Endothelial cell of umbilical vein (primary cell): ENCODE measurements around the gene NCL. TPM values are rescaled to one million over a fixed set of nuclear protein-coding genes. Genes with fewer than 3 reads are reported as not detected.

Source experiments
- BruUV-seq: library from RNA; stranded (reverse); fragments of 400-500 nt; replicated peaks from 2 replicates; lab custom pipeline; 2021; lab: Mats Ljungman, UMichigan
- CTCF ChIA-PET: fragments of 300-600, 350-600 bp; sonication (Branson Sonifier 250); formaldehyde crosslinking; loops from one replicate; lab custom pipeline; 2021; ENCODE audit warnings: antibody characterized with exemption, inconsistent platforms; lab: Charles Lee
- POLR2A ChIA-PET: fragments of 300-600, 350-600 bp; sonication (Branson Sonifier 250); formaldehyde crosslinking; loops from one replicate; lab custom pipeline; 2021; ENCODE audit warnings: antibody characterized with exemption, inconsistent platforms; lab: Charles Lee
- DNase-seq: peaks from one replicate; pipeline ENCODE4 v3.0.0-alpha.2; 2011; ENCODE audit warnings: low read depth, low spot score
- FAIRE-seq: peaks from 2 replicates; lab custom pipeline; 2011; peaks lifted over from hg19 to GRCh38; lab: Jason Lieb, UNC
- H2AFZ ChIP-seq: 2 replicates; pipeline ENCODE4 v1.6.0; 2012; ENCODE audit warnings: low read depth, low read length, control low read depth, inconsistent platforms
- H3K27ac ChIP-seq: 2 replicates; pipeline ENCODE4 v1.5.1; 2011; ENCODE audit warnings: low read depth, mild to moderate bottlenecking, control low read depth, low read length, moderate library complexity; ENCODE audit not compliant: insufficient read depth
- H3K27me3 ChIP-seq, 2 experiments: 2 replicates each; pipeline versions ENCODE4 v1.6.0 to v1.6.1; 2011; ENCODE audit warnings: low read length in 2 of 2, mixed read lengths in 1 of 2; ENCODE audit not compliant: control insufficient read depth in 2 of 2, insufficient read depth in 2 of 2
- H3K36me3 ChIP-seq, 2 experiments: 2 replicates in 1 of 2; 3 replicates in 1 of 2; pipeline ENCODE4 v1.5.1; 2011; ENCODE audit warnings: low read length in 2 of 2, mild to moderate bottlenecking in 1 of 2, moderate library complexity in 1 of 2; ENCODE audit not compliant: control insufficient read depth in 2 of 2, insufficient read depth in 2 of 2; ENCODE audit errors: extremely low read depth in 1 of 2
- H3K4me1 ChIP-seq: 3 replicates; pipeline ENCODE4 v1.5.1; 2011; ENCODE audit warnings: mild to moderate bottlenecking, low read length; ENCODE audit not compliant: control insufficient read depth, insufficient read depth; ENCODE audit errors: extremely low read depth
- H3K4me2 ChIP-seq: 2 replicates; pipeline ENCODE4 v1.6.1; 2011; ENCODE audit warnings: low read length, control low read depth, mixed read lengths; ENCODE audit not compliant: insufficient read depth
- H3K4me3 ChIP-seq, 3 experiments: fragments of 200-600 bp in 1 of 3; sonication (generic), shearing (Covaris generic) in 1 of 3; replicated peaks in 1 of 3; 2 replicates each; pipeline ENCODE4 v1.5.1; 2011 to 2016; ENCODE audit warnings: control low read depth in 3 of 3, low read length in 3 of 3, mild to moderate bottlenecking in 2 of 3, inconsistent platforms in 1 of 3, low read depth in 1 of 3, moderate library complexity in 1 of 3; ENCODE audit not compliant: insufficient read depth in 1 of 3
- H3K79me2 ChIP-seq: 2 replicates; pipeline ENCODE4 v1.6.0; 2012; ENCODE audit warnings: low read length, inconsistent platforms; ENCODE audit not compliant: control insufficient read depth, insufficient read depth
- H3K9ac ChIP-seq: replicated peaks from 2 replicates; pipeline ENCODE3; 2011; ENCODE audit warnings: low read length, control low read depth; ENCODE audit not compliant: insufficient read depth; ENCODE audit errors: extremely low read depth
- H3K9me1 ChIP-seq: replicated peaks from 3 replicates; pipeline ENCODE4 v1.6.0; 2011; ENCODE audit warnings: mild to moderate bottlenecking, low read length; ENCODE audit not compliant: control insufficient read depth, insufficient read depth; ENCODE audit errors: extremely low read depth
- H3K9me3 ChIP-seq: replicated peaks from 2 replicates; pipeline ENCODE4 v1.5.1; 2012; ENCODE audit warnings: low read length, inconsistent platforms; ENCODE audit not compliant: control insufficient read depth, insufficient read depth
- H4K20me1 ChIP-seq: replicated peaks from 2 replicates; pipeline ENCODE3; 2011; ENCODE audit warnings: mild to moderate bottlenecking, low read length; ENCODE audit not compliant: control insufficient read depth, insufficient read depth; ENCODE audit errors: extremely low read depth
- POLR2AphosphoS5 ChIP-seq: IDR thresholded peaks from 2 replicates; pipeline ENCODE4 v1.6.1; 2012; ENCODE audit warnings: low read depth, mild to moderate bottlenecking, control low read depth, low read length, moderate library complexity; ENCODE audit not compliant: insufficient read depth
- dilution Hi-C: fragments of 300-500 bp; cut with MboI; formaldehyde crosslinking; loops from one replicate; pipeline ENCODE4 v1.15.0; 2019; ENCODE audit warnings: low sequenced_read_pairs; ENCODE audit not compliant: extremely low pct_ligation_motif_present
- intact Hi-C: fragments of 100-400 bp; cut with micrococcal nuclease; formaldehyde crosslinking; loops from one replicate; pipeline ENCODE4 v1.10.0; 2022
- polyA plus RNA-seq, 4 experiments: library from polyadenylated mRNA; depleted of rRNA in 3 of 4; stranded (reverse) in 3 of 4; unstranded in 1 of 4; fragments of >200 nt; gene quantifications; 2 replicates each; pipeline versions ENCODE4 v1.2.1 to v1.2.3, GENCODE V29; 2011 to 2012; ENCODE audit warnings: missing spikeins in 1 of 4
- total RNA-seq: library from RNA; stranded (reverse); gene quantifications from 2 replicates; pipeline ENCODE4 v1.2.3, GENCODE V29; 2021
- TF ChIP-seq, protein P1 (sequence below), 2 donors: IDR thresholded peaks; 1 replicate in 1 of 2; 2 replicates in 1 of 2; pipeline ENCODE4 v1.5.1; 2011; ENCODE audit warnings: low read length in 2 of 2, mild to moderate bottlenecking in 2 of 2, moderate library complexity in 2 of 2, control low read depth in 1 of 2, inconsistent platforms in 1 of 2, low read depth in 1 of 2; ENCODE audit not compliant: insufficient read depth in 1 of 2; ENCODE audit errors: extremely low read depth in 1 of 2

Gene NCL
- total and polyA plus RNA-seq, 2 donors (not counting 3 experiments of a cell fraction or from before 2014, with no cell fraction given) = 35.3 to 708 TPM

DNA sequence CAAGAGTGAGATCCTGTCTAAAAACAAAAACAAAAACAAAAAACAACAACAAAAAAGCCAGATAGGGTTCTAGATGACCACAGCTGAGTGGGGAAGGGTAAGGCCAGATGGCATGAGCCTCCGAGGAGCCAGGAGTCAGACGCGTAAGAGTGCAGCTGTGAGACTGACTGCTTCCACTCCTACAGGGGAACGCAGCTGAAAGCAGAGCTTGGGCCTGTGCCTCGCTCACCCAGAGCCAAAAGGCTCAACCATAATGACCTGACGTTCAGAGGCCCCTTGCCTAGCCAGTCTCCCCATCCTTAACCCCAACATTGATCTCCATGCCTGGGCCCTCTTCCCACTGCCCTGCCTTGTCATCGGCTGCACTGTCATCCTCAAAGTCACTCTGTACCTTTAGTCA lies 26.5 kb upstream of the NCL start:
- FAIRE-seq (no peak), DNase-seq (no peak)
- no peak overlapping the region for H3K9ac ChIP-seq
- H3K27ac ChIP-seq = no peak overlapping the region
- TF ChIP-seq, protein P1, sequence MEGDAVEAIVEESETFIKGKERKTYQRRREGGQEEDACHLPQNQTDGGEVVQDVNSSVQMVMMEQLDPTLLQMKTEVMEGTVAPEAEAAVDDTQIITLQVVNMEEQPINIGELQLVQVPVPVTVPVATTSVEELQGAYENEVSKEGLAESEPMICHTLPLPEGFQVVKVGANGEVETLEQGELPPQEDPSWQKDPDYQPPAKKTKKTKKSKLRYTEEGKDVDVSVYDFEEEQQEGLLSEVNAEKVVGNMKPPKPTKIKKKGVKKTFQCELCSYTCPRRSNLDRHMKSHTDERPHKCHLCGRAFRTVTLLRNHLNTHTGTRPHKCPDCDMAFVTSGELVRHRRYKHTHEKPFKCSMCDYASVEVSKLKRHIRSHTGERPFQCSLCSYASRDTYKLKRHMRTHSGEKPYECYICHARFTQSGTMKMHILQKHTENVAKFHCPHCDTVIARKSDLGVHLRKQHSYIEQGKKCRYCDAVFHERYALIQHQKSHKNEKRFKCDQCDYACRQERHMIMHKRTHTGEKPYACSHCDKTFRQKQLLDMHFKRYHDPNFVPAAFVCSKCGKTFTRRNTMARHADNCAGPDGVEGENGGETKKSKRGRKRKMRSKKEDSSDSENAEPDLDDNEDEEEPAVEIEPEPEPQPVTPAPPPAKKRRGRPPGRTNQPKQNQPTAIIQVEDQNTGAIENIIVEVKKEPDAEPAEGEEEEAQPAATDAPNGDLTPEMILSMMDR (IDR thresholded peaks at IDR 0.05; ENCODE audit: extremely low read depth in 1 of 2, insufficient read depth in 1 of 2, low read depth in 1 of 2, low read length in 2 of 2) = no peak
- no peak overlapping the region for H2AFZ ChIP-seq
- dilution Hi-C loops = no loop called here
- H3K27me3 ChIP-seq = peaks cover 0 to 3% of the 10 kb centered on the region in 2 experiments
- no peaks in the 10 kb centered on the region for H3K9me1 ChIP-seq
- no peaks in the 10 kb centered on the region for H4K20me1 ChIP-seq
- no TSS peak for BruUV-seq
- no peaks in the 10 kb centered on the region for H3K36me3 ChIP-seq
- ChIA-PET CTCF (interaction anchor here (1.5 kb wide), 1 partner anchor 16 kb away, joined by 5 read pairs; no protein-coding TSS in a partner anchor), POLR2A (no interaction called here)
- no peaks in the 10 kb centered on the region for H3K4me1 ChIP-seq
- H3K4me3 ChIP-seq = no peak overlapping the region
- intact Hi-C loops = no loop called here
- H3K4me2 ChIP-seq = no peak overlapping the region
- no peaks in the 10 kb centered on the region for H3K79me2 ChIP-seq
- H3K9me3 ChIP-seq = no peaks in the 10 kb centered on the region

DNA sequence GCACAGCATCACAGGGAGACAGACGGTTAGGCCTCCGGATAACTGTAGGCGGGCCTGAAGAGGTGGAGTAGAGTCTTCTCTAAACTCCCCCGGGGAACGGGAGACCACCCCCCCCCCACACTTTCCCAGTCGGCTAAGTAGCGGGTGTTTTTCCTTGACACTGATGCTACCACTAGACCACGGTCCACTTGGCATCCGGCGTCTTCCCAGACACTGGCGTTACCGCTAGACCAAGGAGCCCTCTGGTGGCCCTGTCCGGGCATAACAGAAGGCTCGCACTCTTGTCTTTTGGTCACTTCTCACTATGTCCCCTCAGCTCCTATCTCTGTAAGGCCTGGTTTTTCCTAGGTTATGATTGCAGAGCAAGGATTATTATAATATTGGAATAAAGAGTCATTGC lies 25.7 kb upstream of the NCL start:
- Histone ChIP-seq H3K79me2 (no peaks in the 10 kb centered on the region), H3K36me3 (no peaks in the 10 kb centered on the region), H3K4me1 (no peaks in the 10 kb centered on the region), H3K4me3 (no peak overlapping the region), H4K20me1 (no peaks in the 10 kb centered on the region), H3K4me2 (no peak overlapping the region), H2AFZ (no peak overlapping the region), H3K27me3 (peaks cover 0 to 3% of the 10 kb centered on the region in 2 experiments), H3K9me3 (no peaks in the 10 kb centered on the region), H3K9me1 (no peaks in the 10 kb centered on the region), H3K27ac (no peak overlapping the region), H3K9ac (no peak overlapping the region)
- TF ChIP-seq, protein P1 (IDR thresholded peaks at IDR 0.05; ENCODE audit: extremely low read depth in 1 of 2, insufficient read depth in 1 of 2, low read depth in 1 of 2, low read length in 2 of 2) = peak; percentile 7 to 17
- no peak for TF ChIP-seq POLR2AphosphoS5
- no TSS peak for BruUV-seq
- no peak for DNase-seq
- dilution Hi-C loops = no loop called here
- POLR2A ChIA-PET = no interaction called here
- CTCF ChIA-PET = interaction anchor here (1.5 kb wide), 1 partner anchor 16 kb away, joined by 5 read pairs; no protein-coding TSS in a partner anchor
- intact Hi-C loops = no loop called here
- no peak for FAIRE-seq
